Coronary artery (tissue), 2 donors: ENCODE results near the gene RNF207.
A peak's percentile ranks its signal among the peaks of the same experiment; 100 is the strongest.

Source experiments
- DNase-seq: peaks from one replicate; pipeline ENCODE4 v3.0.0-alpha.2; 2017; ENCODE audit warnings: low spot score
- H3K27ac ChIP-seq, 2 donors: fragments of 200-600 bp; sonication (generic); one replicate each; pipeline ENCODE4 v1.5.1; 2016 to 2019
- H3K4me3 ChIP-seq: fragments of 200-600 bp; sonication (generic); 2 replicates; pipeline ENCODE4 v1.5.1; 2016; ENCODE audit warnings: mild to moderate bottlenecking, moderate library complexity
- CTCF ChIP-seq: fragments of 200-600 bp; sonication (generic); IDR thresholded peaks from one replicate; pipeline ENCODE4 v1.5.1; 2019; ENCODE audit warnings: antibody characterized with exemption

RNF207 gene

DNA sequence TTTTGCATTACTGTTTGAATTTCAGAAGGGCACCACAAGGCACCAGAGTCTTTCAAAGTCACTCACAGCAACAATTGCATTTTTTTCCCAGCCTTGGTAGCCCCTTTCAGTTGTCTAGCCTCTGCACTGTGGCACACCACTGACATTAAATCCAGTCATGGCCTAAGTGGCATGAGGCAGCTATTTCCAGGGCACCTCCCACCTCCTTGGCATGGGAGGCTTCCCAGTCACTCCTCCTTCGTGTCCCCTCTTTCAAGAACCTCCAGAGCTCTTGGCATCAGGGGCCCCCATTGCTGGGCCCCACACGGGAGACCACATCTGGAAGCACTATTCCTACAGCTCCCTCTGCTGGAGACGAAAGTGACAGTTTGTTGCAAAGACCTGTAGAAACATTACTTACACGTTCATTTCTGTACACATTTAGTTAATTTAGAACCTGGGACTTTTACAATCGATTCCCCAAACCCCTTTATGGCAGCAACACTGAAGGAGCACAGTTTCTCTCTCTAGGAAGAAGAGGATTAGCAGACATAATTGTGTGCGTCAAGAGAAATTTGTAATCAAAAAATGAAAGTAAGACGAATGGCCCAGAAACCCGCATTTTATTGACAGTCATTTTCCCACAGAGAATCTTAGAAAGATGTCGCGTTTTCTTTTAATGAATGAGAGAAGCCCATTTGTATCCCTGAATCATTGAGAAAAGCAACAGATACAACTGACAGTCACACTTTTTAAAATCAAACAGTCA is 20.1 kb upstream of the RNF207 start:
- no peak for TF ChIP-seq CTCF
- DNase-seq: no peak
- H3K27ac ChIP-seq: no peak overlapping the region
- no peak overlapping the region for H3K4me3 ChIP-seq

DNA sequence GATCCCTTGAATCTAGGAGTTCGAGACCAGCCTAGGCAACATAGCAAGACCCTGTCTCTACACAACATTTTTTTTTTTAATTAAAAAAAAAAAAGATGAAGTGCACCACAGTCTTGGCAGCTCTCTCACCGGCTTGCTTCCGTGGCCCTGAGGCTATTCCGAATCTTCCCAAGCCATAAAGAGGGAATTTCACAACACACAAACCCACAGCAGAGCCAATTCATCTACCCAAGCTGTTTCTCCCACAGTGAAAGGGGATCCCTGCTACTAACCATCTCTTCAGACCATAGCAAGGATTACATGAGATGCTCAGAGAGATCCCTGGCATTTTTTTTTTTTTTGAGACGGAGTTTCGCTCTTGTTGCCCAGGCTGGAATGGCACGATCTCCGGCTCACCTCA is 17.5 kb upstream of the RNF207 start:
- TF ChIP-seq CTCF: no peak
- no peak for DNase-seq
- H3K4me3 ChIP-seq: no peak overlapping the region
- H3K27ac ChIP-seq: no peak overlapping the region

GRCh38 chr1:6191968-6192367 is 14.0 kb upstream of the RNF207 start:
- Histone ChIP-seq H3K4me3 (no peak overlapping the region), H3K27ac (no peak overlapping the region)
- DNase-seq: no peak
- TF ChIP-seq CTCF: no peak

DNA sequence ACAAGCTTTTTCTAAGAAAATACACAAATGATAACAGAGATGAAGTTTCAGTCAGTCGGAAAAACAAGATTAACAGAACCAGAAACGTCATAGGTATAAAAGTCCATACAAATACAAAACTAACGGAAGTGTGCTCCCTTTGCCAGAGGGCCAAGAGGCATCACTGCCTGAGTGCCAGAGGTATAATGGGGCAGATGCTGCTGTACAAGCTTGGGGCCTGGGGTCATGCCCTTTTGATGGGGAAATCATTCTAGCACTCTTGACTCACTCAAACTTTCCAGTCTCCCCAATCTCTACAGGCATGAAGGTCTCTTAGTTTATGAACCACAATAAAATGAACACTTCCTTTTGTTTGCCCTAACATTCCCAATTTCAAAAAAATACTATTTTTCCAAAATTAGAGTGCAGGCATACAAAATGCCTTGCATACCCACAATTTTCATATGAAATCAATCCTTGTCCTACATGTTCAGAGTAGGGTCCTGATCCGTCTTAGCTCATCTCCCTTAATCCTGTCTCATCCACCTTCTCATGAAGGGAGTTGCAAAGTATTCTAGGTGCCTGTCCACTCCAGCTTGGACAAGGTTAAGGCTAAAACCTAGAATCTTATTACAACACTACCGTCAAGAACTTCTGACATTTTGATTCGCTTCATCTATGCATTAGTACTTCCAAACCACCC is 8.0 kb upstream of the RNF207 start:
- TF ChIP-seq CTCF: no peak
- no peak for DNase-seq
- Histone ChIP-seq H3K4me3 (peak overlapping the region; percentile 96), H3K27ac (no peak overlapping the region)

DNA sequence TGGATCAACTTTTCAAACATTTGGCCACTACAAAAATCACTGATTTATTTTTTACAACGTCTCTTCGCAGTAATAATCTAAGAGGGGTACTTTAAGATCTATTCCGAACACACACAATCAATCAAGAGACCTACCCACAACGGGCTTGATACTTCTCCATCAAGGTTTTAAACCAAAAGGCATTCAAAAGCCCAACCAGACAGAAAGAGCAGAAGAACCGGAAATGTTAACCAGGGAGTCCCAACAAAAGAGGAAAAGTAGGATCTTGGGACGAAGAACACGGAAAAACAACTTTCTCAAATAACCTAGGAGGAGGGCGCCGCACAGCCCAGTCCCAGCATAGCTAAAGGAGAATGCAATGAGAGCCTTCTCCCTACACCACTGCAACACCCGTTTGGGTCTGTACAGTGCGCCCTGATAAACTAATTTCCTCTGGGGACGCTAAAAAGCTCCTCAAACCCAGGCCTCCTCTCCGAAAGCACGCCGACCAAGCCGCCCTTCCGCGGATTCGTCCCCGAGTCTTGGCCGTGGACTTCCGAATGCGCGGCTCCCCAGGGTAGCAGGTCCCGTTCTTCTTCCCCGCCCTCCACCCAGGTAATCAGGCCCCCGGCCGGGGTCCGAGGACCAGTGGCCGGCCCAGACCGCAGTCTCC is 7.1 kb upstream of the RNF207 start:
- no peak for DNase-seq
- H3K4me3 ChIP-seq: peak overlapping the region; percentile 96
- TF ChIP-seq CTCF: no peak
- peak overlapping the region; percentile 53 to 80 for H3K27ac ChIP-seq

DNA sequence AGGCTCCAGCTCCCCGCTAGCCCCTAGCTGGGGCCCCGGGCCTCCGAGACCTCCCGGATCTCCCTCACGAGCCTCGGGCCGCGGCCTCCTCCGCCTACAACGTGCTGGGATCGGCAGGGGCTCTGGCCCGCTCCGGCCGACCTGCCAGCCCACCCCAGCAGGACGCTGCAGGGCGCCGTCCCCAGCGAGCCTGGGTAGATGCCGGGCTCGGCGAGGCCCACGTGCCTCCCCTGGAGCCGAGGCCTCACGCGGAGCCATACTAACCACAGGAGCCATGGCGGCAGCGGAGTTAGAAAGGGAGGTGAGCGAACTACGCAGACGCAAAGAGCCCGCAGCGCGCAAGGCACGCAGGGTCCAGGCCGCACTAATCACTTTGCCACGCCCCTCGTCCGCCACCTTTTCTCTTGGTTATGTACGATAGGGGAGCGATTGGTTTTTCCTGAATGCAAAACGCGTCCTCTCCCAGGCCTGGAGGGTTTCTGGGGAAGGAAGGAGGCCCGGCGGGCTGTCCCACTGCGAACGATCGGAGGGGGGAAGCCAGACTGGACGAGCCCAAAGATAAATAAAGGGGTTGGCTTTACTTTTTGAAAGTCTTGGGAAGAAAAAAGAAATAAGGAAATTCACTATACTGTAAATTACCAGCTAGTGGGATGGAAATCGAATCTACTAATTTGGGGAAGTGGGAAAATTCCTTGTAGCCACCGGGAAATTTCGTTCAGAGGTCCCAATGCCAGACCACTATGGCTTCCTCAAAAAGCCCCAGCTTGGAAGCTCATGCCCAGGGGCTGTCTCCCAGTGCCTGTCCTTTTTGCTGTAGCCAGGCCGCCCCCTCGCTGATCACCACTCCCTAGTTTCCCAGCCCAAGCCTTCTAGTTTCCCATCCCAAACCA is 6.4 kb upstream of the RNF207 start, which contains the start of gene RPL22:
TSS of gene RPL22 (minus strand) at position 298 of the 890 bp plus-strand sequence. CDS start at position 276, 22 bp downstream.
- H3K27ac ChIP-seq: peak within 1 kb of the TSS; percentile 53 to 80
- peak; percentile 97 for DNase-seq
- no peak for TF ChIP-seq CTCF
- H3K4me3 ChIP-seq: peak within 1 kb of the TSS; percentile 96
